K562 (cell line): ENCODE measurements around the gene WFDC6. TPM values are rescaled to one million over a fixed set of nuclear protein-coding genes. Genes with fewer than 3 reads are reported as not detected.

Experiments
- ATAC-seq: fragments of 200-7000 bp; cut with Tn5 transposase; 3 replicates; pipeline ENCODE4 v1.9.1; 2020; ENCODE audit warnings: moderate library complexity
- BruUV-seq: library from RNA; stranded (reverse); fragments of 400-500 nt; replicated peaks from 2 replicates; lab custom pipeline; 2021; lab: Mats Ljungman, UMichigan
- CTCF ChIA-PET: fragments of 300-600 bp; formaldehyde crosslinking; extraction: SDS; loops from one replicate; lab custom pipeline; 2021; ENCODE audit warnings: low intra/inter-chr PET ratio; lab: Yijun Ruan, JAX
- POLR2A ChIA-PET: fragments of 300-600, 350-650 bp; sonication (Branson Sonifier 250); formaldehyde crosslinking; extraction: SDS; loops from one replicate; lab custom pipeline; 2021; ENCODE audit warnings: antibody characterized with exemption, inconsistent platforms; lab: Yijun Ruan, JAX
- DNase-seq, 4 experiments: peaks; one replicate each; pipeline versions ENCODE4 v3.0.0 to v3.0.0-alpha.2; 2011 to 2018; ENCODE audit warnings: low spot score in 3 of 4, mixed read lengths in 3 of 4; ENCODE audit errors: extremely low read depth in 1 of 4
- FAIRE-seq: peaks from 2 replicates; lab custom pipeline; 2011; peaks lifted over from hg19 to GRCh38; lab: Jason Lieb, UNC
- H2AFZ ChIP-seq: 2 replicates; pipeline ENCODE4 v1.6.0; 2011; ENCODE audit warnings: low read depth, low read length, control low read depth, inconsistent platforms
- H3K27ac ChIP-seq: fragments of 200-600 bp; 3 replicates; pipeline ENCODE4 v1.8.0; 2011; ENCODE audit warnings: low read depth, mild to moderate bottlenecking, control low read depth, inconsistent platforms, low read length, moderate library complexity, mixed read lengths; ENCODE audit errors: extremely low read depth
- H3K27me3 ChIP-seq, 2 experiments: fragments of 300-600 bp in 1 of 2; 2 replicates in 1 of 2; 3 replicates in 1 of 2; pipeline versions ENCODE4 v1.6.0 to v1.8.0; 2011; ENCODE audit warnings: inconsistent platforms in 2 of 2, low read length in 2 of 2, mild to moderate bottlenecking in 1 of 2, mixed read lengths in 1 of 2, moderate library complexity in 1 of 2; ENCODE audit not compliant: control insufficient read depth in 2 of 2, insufficient read depth in 2 of 2
- H3K36me3 ChIP-seq: fragments of 300-600 bp; 3 replicates; pipeline ENCODE4 v1.8.0; 2011; ENCODE audit warnings: mild to moderate bottlenecking, low read length, inconsistent platforms; ENCODE audit not compliant: control insufficient read depth, insufficient read depth
- H3K4me1 ChIP-seq, 2 experiments: fragments of 200-600 bp in 1 of 2; replicated peaks in 1 of 2; 2 replicates in 1 of 2; 3 replicates in 1 of 2; pipeline versions ENCODE4 v1.5.1 to v1.8.0; 2011; ENCODE audit warnings: inconsistent platforms in 2 of 2, low read length in 2 of 2, mild to moderate bottlenecking in 1 of 2, mixed read lengths in 1 of 2, moderate library complexity in 1 of 2; ENCODE audit not compliant: control insufficient read depth in 2 of 2, insufficient read depth in 2 of 2
- H3K4me2 ChIP-seq: 2 replicates; pipeline ENCODE4 v1.6.1; 2011; ENCODE audit warnings: low read length, control low read depth, inconsistent platforms, mixed read lengths; ENCODE audit not compliant: insufficient read depth
- H3K4me3 ChIP-seq: fragments of 200-600 bp; sonication (generic), shearing (Covaris generic); 2 replicates; pipeline ENCODE4 v1.5.1; 2016; ENCODE audit warnings: control low read depth, inconsistent platforms
- H3K79me2 ChIP-seq: fragments of 200-600 bp; 3 replicates; pipeline ENCODE4 v1.8.0; 2011; ENCODE audit warnings: low read length, inconsistent platforms; ENCODE audit not compliant: control insufficient read depth, insufficient read depth
- H3K9ac ChIP-seq, 2 experiments: 2 replicates each; pipeline versions ENCODE4 v1.6.0 to v1.6.1; 2011; ENCODE audit warnings: low read depth in 2 of 2, low read length in 2 of 2, control low read depth in 1 of 2, inconsistent platforms in 1 of 2, mild to moderate bottlenecking in 1 of 2, mixed read lengths in 1 of 2; ENCODE audit not compliant: insufficient read depth in 1 of 2
- H3K9me1 ChIP-seq: one replicate; pipeline ENCODE4 v1.6.0; 2011; ENCODE audit warnings: inconsistent platforms, mild to moderate bottlenecking, low read length, moderate library complexity; ENCODE audit not compliant: control insufficient read depth, insufficient read depth
- H3K9me3 ChIP-seq: replicated peaks from 2 replicates; pipeline ENCODE4 v1.5.1; 2011; ENCODE audit warnings: low read depth, low read length, inconsistent platforms; ENCODE audit not compliant: control insufficient read depth, insufficient read depth
- H4K20me1 ChIP-seq: replicated peaks from 2 replicates; pipeline ENCODE4 v1.6.1; 2011; ENCODE audit warnings: low read length, inconsistent platforms, mixed read lengths; ENCODE audit not compliant: control insufficient read depth, insufficient read depth
- ARHGAP35 ChIP-seq: fragments of 450-650 bp; IDR thresholded peaks from 2 replicates; pipeline ENCODE4 v1.6.1; 2018; ENCODE audit not compliant: partially characterized antibody
- CBFB ChIP-seq: sonication (generic); formaldehyde crosslinking; IDR thresholded peaks from 2 replicates; pipeline ENCODE4 v1.4.0; 2020; ENCODE audit warnings: mild to moderate bottlenecking, missing genetic modification reagents
- GABPB1 ChIP-seq: sonication (generic); formaldehyde crosslinking; IDR thresholded peaks from 2 replicates; pipeline ENCODE4 v1.8.0; 2022; ENCODE audit warnings: mild to moderate bottlenecking, missing genetic modification reagents
- GMEB1 ChIP-seq: fragments of 250-450 bp; sonication (Bioruptor Pico); IDR thresholded peaks from 2 replicates; pipeline ENCODE4 v1.4.0; 2020; ENCODE audit warnings: mild to moderate bottlenecking
- HNRNPK ChIP-seq: fragments of 200-400 bp; formaldehyde crosslinking; IDR thresholded peaks from one replicate; pipeline ENCODE4 v1.6.1; 2018; ENCODE audit warnings: mild to moderate bottlenecking, low read depth, low read length; ENCODE audit not compliant: poor library complexity, severe bottlenecking
- KDM4B ChIP-seq, 2 experiments: fragments of 450-650 bp in 1 of 2; sonication (generic) in 1 of 2; IDR thresholded peaks; 2 replicates each; pipeline ENCODE4 v1.6.1; 2016 to 2017; ENCODE audit warnings: borderline replicate concordance in 2 of 2, antibody characterized with exemption in 1 of 2, low read depth in 1 of 2, mild to moderate bottlenecking in 1 of 2
- SIN3B ChIP-seq: fragments of 450-650 bp; IDR thresholded peaks from 2 replicates; pipeline ENCODE4 v1.6.1; 2017; ENCODE audit warnings: low read depth, mild to moderate bottlenecking, moderate library complexity
- SNIP1 ChIP-seq: fragments of 450-650 bp; IDR thresholded peaks from 2 replicates; pipeline ENCODE4 v1.7.1; 2017; ENCODE audit warnings: low read depth, mild to moderate bottlenecking
- TRIM24 ChIP-seq, 2 experiments: fragments of 450-650 bp; IDR thresholded peaks; 2 replicates each; pipeline ENCODE4 v1.6.1; 2016
- ZBTB7A ChIP-seq: IDR thresholded peaks from 2 replicates; pipeline ENCODE4 v1.6.1; 2011; ENCODE audit warnings: low read depth, mild to moderate bottlenecking, low read length, moderate library complexity, borderline replicate concordance; ENCODE audit not compliant: control insufficient read depth
- ZNF175 ChIP-seq: fragments of 200-800 bp; sonication (Bioruptor generic); IDR thresholded peaks from 2 replicates; pipeline ENCODE4 v1.6.1; 2016; ENCODE audit warnings: low read depth, mild to moderate bottlenecking, missing genetic modification characterization, missing compliant biosample characterization
- ZNF609 ChIP-seq: sonication (generic); formaldehyde crosslinking; IDR thresholded peaks from 2 replicates; pipeline ENCODE4 v1.8.1; 2023; ENCODE audit warnings: missing genetic modification reagents, mild to moderate bottlenecking, borderline replicate concordance
- WGBS: fragments of 100-300 bp; shearing (Covaris generic); methylation state at CpG from one replicate; pipeline ENCODE4 v1.1.6; 2016; ENCODE audit warnings: low coverage, mixed read lengths; ENCODE audit not compliant: insufficient coverage; ENCODE audit errors: missing lambda C conversion rate; 5-methylcytosine and 5-hydroxymethylcytosine counted together
- in situ Hi-C: fragments of 300-500 bp; cut with MboI; formaldehyde crosslinking; loops from 4 replicates; pipeline ENCODE4 v1.15.0; 2018; ENCODE audit warnings: inconsistent platforms, mixed read lengths
- intact Hi-C: fragments of 100-400 bp; cut with micrococcal nuclease; formaldehyde crosslinking; loops from 2 replicates; pipeline ENCODE4 v1.14.2; 2022
- polyA plus RNA-seq, 8 experiments: library from polyadenylated mRNA; depleted of rRNA in 4 of 8; stranded (reverse) in 5 of 8; unstranded in 3 of 8; fragments of >200 nt; fragmentation: Nextera tagmentation in 2 of 8; fragmentation: Illumina TruSeq in 1 of 8; extraction: Ambion mirVana in 2 of 8; extraction: Trizol in 1 of 8; gene quantifications; 2 replicates each; pipeline versions ENCODE4 v1.2.1 to v1.2.3, GENCODE V29; 2011 to 2014; ENCODE audit warnings: inconsistent platforms in 1 of 8, missing spikeins in 1 of 8
- total RNA-seq, 7 experiments: library from RNA; depleted of rRNA in 6 of 7; stranded (reverse); fragments of >200 nt in 6 of 7; fragmentation: Illumina TruSeq in 2 of 7; extraction: Trizol in 2 of 7; gene quantifications; 2 replicates each; pipeline versions ENCODE4 v1.2.1 to v1.2.3, GENCODE V29; 2011 to 2021; ENCODE audit warnings: low replicate concordance in 1 of 7
- TF ChIP-seq, protein P1 (sequence below): fragments of 250-450 bp; sonication (Bioruptor Pico); IDR thresholded peaks from 2 replicates; pipeline ENCODE4 v1.4.0; 2020; ENCODE audit warnings: borderline replicate concordance

The WFDC6 gene
- total and polyA plus RNA-seq, 9 of the 15 experiments (the other 6 are each of a cell fraction or from before 2014, with no cell fraction given), result not detected

DNA sequence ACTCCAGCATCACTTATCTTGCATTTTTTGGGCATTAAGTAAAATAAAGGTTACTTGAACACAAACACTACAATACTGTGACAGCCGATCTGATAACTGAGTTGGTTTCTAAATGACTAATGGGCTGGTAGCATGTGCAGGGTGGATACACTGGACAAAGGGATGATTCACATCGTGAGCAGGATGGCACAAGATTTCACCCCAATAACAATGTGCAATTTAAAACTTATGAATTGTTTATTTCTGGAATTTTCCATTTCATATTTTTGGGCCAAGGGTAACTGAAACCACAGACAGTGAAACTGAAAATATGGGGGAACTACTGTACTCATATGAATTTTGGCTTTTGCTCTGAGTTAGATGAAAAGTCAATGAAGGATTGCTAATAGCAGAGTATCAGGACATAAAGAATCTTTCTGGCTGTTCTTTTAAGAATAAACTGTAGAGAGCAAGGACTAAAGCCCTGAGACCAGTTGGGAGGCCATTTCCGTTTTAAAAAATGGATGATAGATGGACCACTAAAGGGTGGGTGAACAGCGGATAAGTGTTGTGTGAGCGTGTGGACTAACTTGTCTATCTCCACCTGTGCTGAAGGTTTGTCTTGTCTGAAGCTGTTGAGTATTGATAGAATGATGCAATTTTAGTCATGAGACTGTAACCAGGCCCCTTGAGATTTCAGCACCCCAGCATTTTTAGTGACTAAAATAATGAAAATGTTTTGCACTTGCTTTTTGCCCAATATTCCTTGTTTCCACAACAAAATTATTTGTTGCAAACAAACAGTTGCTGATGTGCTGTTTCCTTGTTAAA is 32.1 kb downstream of the WFDC6 start:
- Histone ChIP-seq H3K4me2 (no peak overlapping the region), H2AFZ (no peak overlapping the region), H3K27ac (no peak overlapping the region), H3K9me3 (no peaks in the 10 kb centered on the region), H4K20me1 (no peaks in the 10 kb centered on the region), H3K9me1 (no peaks in the 10 kb centered on the region), H3K36me3 (no peaks in the 10 kb centered on the region), H3K79me2 (no peaks in the 10 kb centered on the region), H3K4me3 (no peak overlapping the region), H3K9ac (no peak overlapping the region), H3K27me3 (peaks cover 0 to 3% of the 10 kb centered on the region in 2 experiments; a peak in 1 of 5 replicates), H3K4me1 (peaks cover 0 to 7% of the 10 kb centered on the region in 2 experiments; a peak in 3 of 5 replicates)
- FAIRE-seq, result no peak
- 7% methylated on average over 5 of the region's 5 CpGs for WGBS
- ChIA-PET POLR2A (no interaction called here), CTCF (no interaction called here)
- BruUV-seq, result no TSS peak
- no peak for DNase-seq
- ATAC-seq, result peak; percentile 57
- intact Hi-C loops (no loop called here), in situ Hi-C loops (no loop called here)
- TF ChIP-seq, protein P1, sequence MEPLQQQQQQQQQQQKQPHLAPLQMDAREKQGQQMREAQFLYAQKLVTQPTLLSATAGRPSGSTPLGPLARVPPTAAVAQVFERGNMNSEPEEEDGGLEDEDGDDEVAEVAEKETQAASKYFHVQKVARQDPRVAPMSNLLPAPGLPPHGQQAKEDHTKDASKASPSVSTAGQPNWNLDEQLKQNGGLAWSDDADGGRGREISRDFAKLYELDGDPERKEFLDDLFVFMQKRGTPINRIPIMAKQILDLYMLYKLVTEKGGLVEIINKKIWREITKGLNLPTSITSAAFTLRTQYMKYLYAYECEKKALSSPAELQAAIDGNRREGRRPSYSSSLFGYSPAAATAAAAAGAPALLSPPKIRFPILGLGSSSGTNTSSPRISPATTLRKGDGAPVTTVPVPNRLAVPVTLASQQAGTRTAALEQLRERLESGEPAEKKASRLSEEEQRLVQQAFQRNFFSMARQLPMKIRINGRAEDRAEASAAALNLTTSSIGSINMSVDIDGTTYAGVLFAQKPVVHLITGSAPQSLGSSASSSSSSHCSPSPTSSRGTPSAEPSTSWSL, result no peak
- peak; percentile 50 to 56; a peak in 2 of 4 replicates for TF ChIP-seq TRIM24 (IDR thresholded peaks at IDR 0.05)
- TF ChIP-seq GABPB1 (CRISPR knock-in tag), result no peak
- TF ChIP-seq SNIP1, result no peak
- peak; percentile 62; the same call in 1 of the 2 replicates for TF ChIP-seq ZNF175 (CRISPR knock-in tag)
- TF ChIP-seq SIN3B, result no peak
- TF ChIP-seq ARHGAP35, result no peak
- TF ChIP-seq ZNF609 (CRISPR knock-in tag), result no peak
- TF ChIP-seq HNRNPK, result no peak
- no peak for TF ChIP-seq GMEB1
- no peak for TF ChIP-seq KDM4B (IDR thresholded peaks at IDR 0.05; ENCODE audit: borderline replicate concordance in 2 of 2, low read depth in 1 of 2)
- TF ChIP-seq ZBTB7A, result no peak
- TF ChIP-seq CBFB (CRISPR knock-in tag), result no peak
